Gastrocnemius medialis (tissue), 4 donors: ENCODE data around the gene TMEM125. TPM values are rescaled to one million over a fixed set of nuclear protein-coding genes. Genes with fewer than 3 reads are reported as not detected.

Experiments used
- ATAC-seq, 2 donors: fragments of 150-250 bp; one replicate each; pipeline ENCODE4 v1.9.1; 2016
- DNase-seq, 2 donors: peaks; one replicate each; pipeline ENCODE4 v3.0.0-alpha.2; 2019
- H3K27ac ChIP-seq, 4 donors: fragments of 200-600 bp; sonication (generic); 1 replicate in 1 of 4; 2 replicates in 3 of 4; pipeline ENCODE4 v1.5.1; 2016 to 2018; ENCODE audit warnings: mild to moderate bottlenecking in 2 of 4, moderate library complexity in 1 of 4
- H3K27me3 ChIP-seq, 3 donors: fragments of 200-600 bp; sonication (generic) in 2 of 3; 1 replicate in 1 of 3; 2 replicates in 2 of 3; pipeline versions ENCODE4 v1.5.1 to v1.6.0; 2016 to 2019; ENCODE audit warnings: mild to moderate bottlenecking in 1 of 3, moderate library complexity in 1 of 3
- H3K36me3 ChIP-seq, 2 donors: fragments of 200-600 bp; sonication (generic) in 1 of 2; one replicate each; pipeline ENCODE4 v1.5.1; 2017 to 2018
- H3K4me1 ChIP-seq, 2 donors: fragments of 200-600 bp; sonication (generic) in 1 of 2; one replicate each; pipeline ENCODE4 v1.5.1; 2016 to 2017; ENCODE audit warnings: mild to moderate bottlenecking in 2 of 2
- H3K4me3 ChIP-seq, 4 donors: fragments of 200-600 bp; sonication (generic) in 3 of 4; 1 replicate in 1 of 4; 2 replicates in 3 of 4; pipeline ENCODE4 v1.5.1; 2016 to 2019; ENCODE audit warnings: mild to moderate bottlenecking in 2 of 4
- H3K9me3 ChIP-seq, 3 donors: fragments of 200-600 bp; sonication (generic) in 2 of 3; 1 replicate in 1 of 3; 2 replicates in 2 of 3; pipeline ENCODE4 v1.5.1; 2016 to 2019
- POLR2A ChIP-seq, 2 donors: fragments of 450-650 bp; IDR thresholded peaks; one replicate each; pipeline ENCODE4 v1.6.1; 2017; ENCODE audit warnings: antibody characterized with exemption in 2 of 2, mild to moderate bottlenecking in 2 of 2, moderate library complexity in 2 of 2
- in situ Hi-C, 4 donors: fragments of 200-750 bp; cut with MboI; loops; one replicate each; pipeline versions ENCODE4 v1.15.0 to v1.8.0; 2017; ENCODE audit warnings: low sequenced_read_pairs in 4 of 4
- intact Hi-C: fragments of 100-400 bp; cut with DNase I; formaldehyde crosslinking; loops from one replicate; pipeline ENCODE4 v1.15.1; 2023; ENCODE audit warnings: low total_unique reads
- total RNA-seq, 4 donors: library from RNA; depleted of rRNA; stranded (reverse); fragments of >200 nt; gene quantifications; one replicate each; pipeline versions ENCODE4 v1.1.0 to v1.2.3, GENCODE V29; 2016
- TF ChIP-seq, protein P1 (sequence below), 5 experiments: fragments of 450-650 bp in 3 of 5; fragments of 200-600 bp in 2 of 5; sonication (generic) in 2 of 5; IDR thresholded peaks in 4 of 5; conservative IDR thresholded peaks in 1 of 5; 1 replicate in 4 of 5; 2 replicates in 1 of 5; pipeline ENCODE4 v1.5.1; 2016 to 2019; ENCODE audit warnings: antibody characterized with exemption in 5 of 5, mild to moderate bottlenecking in 3 of 5, moderate library complexity in 3 of 5

Gene TMEM125
- total RNA-seq, 4 donors from 2014 or later: not detected

DNA sequence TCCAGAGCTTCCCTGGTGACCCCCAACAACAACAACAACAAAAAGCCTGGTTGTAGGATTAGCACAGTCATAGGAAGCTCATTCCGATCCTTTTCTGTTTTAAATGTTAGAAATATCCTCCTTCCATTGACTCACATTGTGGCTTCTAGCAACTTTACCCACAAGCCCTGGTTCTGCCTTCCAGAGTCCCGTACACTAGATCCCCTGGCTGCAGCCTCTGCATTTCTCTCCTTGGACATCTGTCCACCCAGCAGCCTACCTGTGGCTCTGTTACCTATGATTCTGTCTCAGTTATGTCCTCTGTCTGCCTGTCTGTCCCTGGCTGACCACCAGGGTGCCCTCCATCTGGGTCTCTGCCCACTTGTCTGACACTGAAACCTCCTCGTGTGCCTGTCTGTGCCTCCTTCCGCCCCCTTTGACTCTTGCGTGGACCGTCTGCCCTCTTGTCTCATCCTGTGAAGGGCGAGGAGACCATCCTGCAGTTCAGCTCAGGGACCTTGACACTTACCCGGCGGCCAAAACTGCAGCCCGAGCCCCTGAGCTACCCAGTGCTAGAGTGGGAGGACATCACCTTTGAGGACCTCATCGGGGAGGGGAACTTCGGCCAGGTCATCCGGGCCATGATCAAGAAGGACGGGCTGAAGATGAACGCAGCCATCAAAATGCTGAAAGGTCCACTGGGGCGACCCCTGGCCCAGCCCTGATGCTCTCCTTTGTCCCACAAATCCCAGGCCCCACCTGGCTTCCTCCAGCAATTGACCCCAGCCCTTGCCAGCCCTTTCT, 47.1 kb downstream of the TMEM125 start:
- no peaks in the 10 kb centered on the region for H3K36me3 ChIP-seq
- DNase-seq: no peak

DNA sequence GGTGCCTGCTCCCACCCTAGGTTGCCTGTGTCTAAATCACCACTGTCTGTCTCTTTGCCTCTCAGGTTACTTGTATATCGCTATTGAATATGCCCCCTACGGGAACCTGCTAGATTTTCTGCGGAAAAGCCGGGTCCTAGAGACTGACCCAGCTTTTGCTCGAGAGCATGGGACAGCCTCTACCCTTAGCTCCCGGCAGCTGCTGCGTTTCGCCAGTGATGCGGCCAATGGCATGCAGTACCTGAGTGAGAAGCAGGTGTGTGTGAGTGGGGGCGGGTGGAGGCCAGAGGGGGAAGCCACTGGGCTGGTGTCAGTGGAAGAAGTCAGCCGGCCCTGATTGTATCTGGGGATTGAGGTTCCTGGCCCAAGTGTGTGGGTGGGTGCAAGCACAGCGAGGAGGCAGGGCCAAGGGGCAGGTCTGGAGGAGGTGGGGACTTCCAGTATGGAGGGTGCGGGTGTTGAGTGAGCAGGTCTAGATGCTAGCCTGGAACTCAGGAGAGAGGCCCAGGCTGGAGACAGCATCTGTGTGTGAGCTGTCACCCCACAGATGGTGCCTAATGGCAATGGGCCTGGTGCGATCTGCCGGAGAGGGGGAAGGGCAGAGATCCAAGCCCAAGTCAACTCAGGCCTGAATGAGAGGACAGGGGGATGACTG, 48.2 kb downstream of the TMEM125 start:
- Histone ChIP-seq H3K4me1 (no peaks in the 10 kb centered on the region), H3K27ac (no peak overlapping the region), H3K9me3 (no peaks in the 10 kb centered on the region), H3K36me3 (no peaks in the 10 kb centered on the region), H3K27me3 (no peaks in the 10 kb centered on the region), H3K4me3 (no peak overlapping the region)
- no peak for DNase-seq
- in situ Hi-C loops (no loop called here), intact Hi-C loops (no loop called here)
- TF ChIP-seq, protein P1, sequence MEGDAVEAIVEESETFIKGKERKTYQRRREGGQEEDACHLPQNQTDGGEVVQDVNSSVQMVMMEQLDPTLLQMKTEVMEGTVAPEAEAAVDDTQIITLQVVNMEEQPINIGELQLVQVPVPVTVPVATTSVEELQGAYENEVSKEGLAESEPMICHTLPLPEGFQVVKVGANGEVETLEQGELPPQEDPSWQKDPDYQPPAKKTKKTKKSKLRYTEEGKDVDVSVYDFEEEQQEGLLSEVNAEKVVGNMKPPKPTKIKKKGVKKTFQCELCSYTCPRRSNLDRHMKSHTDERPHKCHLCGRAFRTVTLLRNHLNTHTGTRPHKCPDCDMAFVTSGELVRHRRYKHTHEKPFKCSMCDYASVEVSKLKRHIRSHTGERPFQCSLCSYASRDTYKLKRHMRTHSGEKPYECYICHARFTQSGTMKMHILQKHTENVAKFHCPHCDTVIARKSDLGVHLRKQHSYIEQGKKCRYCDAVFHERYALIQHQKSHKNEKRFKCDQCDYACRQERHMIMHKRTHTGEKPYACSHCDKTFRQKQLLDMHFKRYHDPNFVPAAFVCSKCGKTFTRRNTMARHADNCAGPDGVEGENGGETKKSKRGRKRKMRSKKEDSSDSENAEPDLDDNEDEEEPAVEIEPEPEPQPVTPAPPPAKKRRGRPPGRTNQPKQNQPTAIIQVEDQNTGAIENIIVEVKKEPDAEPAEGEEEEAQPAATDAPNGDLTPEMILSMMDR (IDR thresholded peaks at IDR 0.05 in 4 of 5, conservative IDR thresholded peaks at IDR 0.05 in 1 of 5): no peak
- TF ChIP-seq POLR2A (IDR thresholded peaks at IDR 0.05): no peak
- no peak for ATAC-seq

More for the DNA sequence above, 47.1 kb downstream of the TMEM125 start:
- no peak overlapping the region for H3K4me3 ChIP-seq
- H3K27ac ChIP-seq: no peak overlapping the region
- no peak for TF ChIP-seq POLR2A (IDR thresholded peaks at IDR 0.05)
- TF ChIP-seq, protein P1 (IDR thresholded peaks at IDR 0.05 in 4 of 5, conservative IDR thresholded peaks at IDR 0.05 in 1 of 5): no peak
- no peak for ATAC-seq
- intact Hi-C loops: no loop called here
- in situ Hi-C loops: no loop called here
- H3K9me3 ChIP-seq: no peaks in the 10 kb centered on the region
- no peaks in the 10 kb centered on the region for H3K27me3 ChIP-seq
- H3K4me1 ChIP-seq: no peaks in the 10 kb centered on the region

DNA sequence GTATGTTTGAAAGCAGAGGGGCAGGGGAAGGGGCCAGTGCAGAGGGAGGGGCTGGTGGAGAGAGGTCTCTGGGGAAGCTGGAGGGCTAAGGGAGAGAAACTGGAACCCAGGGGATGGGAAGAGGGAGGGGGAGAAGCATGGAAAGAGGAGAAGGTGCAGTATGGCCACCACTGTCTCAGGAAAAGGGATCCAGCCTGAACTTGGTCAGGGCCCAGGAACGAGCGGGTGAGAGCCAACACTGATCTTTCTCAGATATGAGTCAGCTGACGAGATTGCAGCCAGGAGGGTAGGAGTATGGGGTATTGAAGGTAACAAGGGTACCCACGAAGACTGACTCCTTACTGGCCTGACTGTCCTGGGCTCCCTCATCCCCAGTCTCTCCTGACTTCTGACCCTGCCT, 49.0 kb downstream of the TMEM125 start:
- intact Hi-C loops (no loop called here), in situ Hi-C loops (no loop called here)
- no peaks in the 10 kb centered on the region for H3K27me3 ChIP-seq
- TF ChIP-seq, protein P1 (IDR thresholded peaks at IDR 0.05 in 4 of 5, conservative IDR thresholded peaks at IDR 0.05 in 1 of 5): no peak
- no peak for TF ChIP-seq POLR2A (IDR thresholded peaks at IDR 0.05)
- DNase-seq (no peak), ATAC-seq (no peak)
- no peaks in the 10 kb centered on the region for H3K4me1 ChIP-seq
- H3K4me3 ChIP-seq: no peak overlapping the region
- no peaks in the 10 kb centered on the region for H3K9me3 ChIP-seq
- no peak overlapping the region for H3K27ac ChIP-seq
- H3K36me3 ChIP-seq: no peaks in the 10 kb centered on the region

DNA sequence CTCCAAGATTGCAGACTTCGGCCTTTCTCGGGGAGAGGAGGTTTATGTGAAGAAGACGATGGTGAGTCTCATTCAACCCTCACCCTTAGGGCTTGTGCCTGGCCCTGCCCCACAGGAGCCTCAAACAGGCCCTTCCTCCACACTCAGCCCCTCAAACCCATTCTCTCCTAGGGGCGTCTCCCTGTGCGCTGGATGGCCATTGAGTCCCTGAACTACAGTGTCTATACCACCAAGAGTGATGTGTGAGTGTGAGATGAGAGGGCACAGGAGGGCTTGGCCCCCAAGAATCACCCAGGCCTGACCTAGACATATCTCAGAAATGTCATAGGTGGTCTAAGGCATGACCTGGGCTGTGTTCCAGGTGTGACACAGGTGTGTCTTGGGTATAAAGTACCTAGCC, 49.5 kb downstream of the TMEM125 start:
- Histone ChIP-seq H3K27me3 (no peaks in the 10 kb centered on the region), H3K27ac (no peak overlapping the region), H3K36me3 (no peaks in the 10 kb centered on the region), H3K4me1 (no peaks in the 10 kb centered on the region), H3K9me3 (no peaks in the 10 kb centered on the region), H3K4me3 (no peak overlapping the region)
- no peak for TF ChIP-seq POLR2A (IDR thresholded peaks at IDR 0.05)
- TF ChIP-seq, protein P1 (IDR thresholded peaks at IDR 0.05 in 4 of 5, conservative IDR thresholded peaks at IDR 0.05 in 1 of 5): no peak
- in situ Hi-C loops (no loop called here), intact Hi-C loops (no loop called here)
- DNase-seq (no peak), ATAC-seq (no peak)
